Ureter (tissue), 1 donor: ENCODE data around the gene GPM6B. TPM values are rescaled to one million over a fixed set of nuclear protein-coding genes. Genes with fewer than 3 reads are reported as not detected.

Source experiments
- DNase-seq: peaks from one replicate; pipeline ENCODE4 v3.0.0-alpha.2; 2020; ENCODE audit warnings: low spot score
- total RNA-seq: library from RNA; stranded (reverse); gene quantifications from one replicate; pipeline ENCODE4 v1.2.4, GENCODE V29; 2023
- donor health status: DM: yes; HTN: yes; CAD: no.

GPM6B gene, protein sequence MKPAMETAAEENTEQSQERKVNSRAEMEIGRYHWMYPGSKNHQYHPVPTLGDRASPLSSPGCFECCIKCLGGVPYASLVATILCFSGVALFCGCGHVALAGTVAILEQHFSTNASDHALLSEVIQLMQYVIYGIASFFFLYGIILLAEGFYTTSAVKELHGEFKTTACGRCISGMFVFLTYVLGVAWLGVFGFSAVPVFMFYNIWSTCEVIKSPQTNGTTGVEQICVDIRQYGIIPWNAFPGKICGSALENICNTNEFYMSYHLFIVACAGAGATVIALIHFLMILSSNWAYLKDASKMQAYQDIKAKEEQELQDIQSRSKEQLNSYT
- 15.9 TPM for total RNA-seq

DNA sequence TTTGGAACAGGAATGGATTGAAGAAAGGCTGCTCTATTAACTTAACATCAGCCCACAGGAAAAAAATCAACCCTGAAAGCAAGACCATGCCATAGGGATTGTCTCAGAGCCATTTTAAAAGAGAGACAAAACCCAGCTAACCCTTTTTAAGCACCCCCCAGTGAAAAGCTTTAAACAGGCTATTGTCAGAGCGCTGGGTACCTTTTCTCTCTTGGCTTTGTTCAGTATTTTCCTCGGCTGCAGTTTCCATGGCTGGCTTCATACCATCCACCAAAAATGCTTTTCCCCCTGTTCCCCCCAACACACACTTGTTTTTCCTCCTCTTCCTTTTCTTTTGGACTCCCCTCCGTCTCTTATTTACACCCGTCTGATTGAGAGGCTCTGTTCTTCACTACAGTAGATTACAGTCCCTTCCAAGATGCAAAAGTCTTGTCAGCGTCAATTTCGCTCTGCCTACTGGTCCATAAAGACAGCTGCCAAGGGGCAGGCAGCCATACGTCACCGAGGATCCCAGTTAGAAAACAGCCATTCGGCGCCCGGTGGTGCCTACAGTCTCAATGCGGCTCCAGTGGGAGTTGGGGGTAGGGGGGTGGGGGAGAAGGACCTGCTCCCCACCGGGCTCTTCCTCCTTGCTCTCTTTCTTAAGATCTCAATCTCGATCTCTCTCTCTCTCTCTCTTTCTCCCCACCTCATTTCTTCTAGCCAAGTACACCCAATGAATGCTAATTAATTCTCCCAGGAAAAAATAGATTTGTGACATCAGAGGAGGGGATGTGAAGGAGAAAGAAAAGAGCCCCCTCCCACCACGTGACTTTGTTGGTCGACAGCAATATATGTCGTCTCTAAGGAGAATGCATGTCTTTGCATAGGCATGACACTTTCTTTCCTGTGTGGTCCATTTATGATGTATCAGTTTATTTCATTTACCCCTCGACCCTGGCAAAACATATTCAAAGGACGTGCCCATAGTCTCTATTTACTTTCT is at the start of gene GPM6B:
GPM6B (minus strand) TSS at position 451 of the 985 bp plus-strand sequence; CDS start at position 262, 189 bp downstream.
- DNase-seq: no peak

DNA sequence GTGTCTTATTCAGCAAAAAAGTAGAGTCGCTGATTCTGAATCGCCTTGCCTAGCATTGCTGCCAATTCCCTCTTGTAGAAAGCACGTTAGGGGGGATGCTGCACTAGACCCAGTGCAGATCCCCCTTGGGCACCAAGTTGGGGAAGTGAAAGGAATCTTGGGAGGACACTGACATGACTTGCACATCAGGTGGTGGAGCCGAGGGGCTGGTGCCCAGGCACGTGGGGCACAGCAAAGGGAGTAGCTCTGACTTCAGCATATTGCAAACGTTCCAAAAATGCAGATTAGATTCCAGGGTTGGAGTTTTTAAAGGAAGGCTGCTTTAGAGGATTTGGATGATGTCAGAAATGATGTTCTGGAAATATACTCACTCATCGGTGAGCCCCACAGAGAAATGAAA is 47.4 kb upstream of the GPM6B start:
- no peak for DNase-seq

GRCh38 chrX:13863324-13863723 is 46.4 kb upstream of the GPM6B start:
- DNase-seq: no peak

- DNase-seq: no peak
These were observed 42.8 kb upstream of the GPM6B start for GRCh38 chrX:13859724-13860123.

GRCh38 chrX:13857804-13858203 is 40.9 kb upstream of the GPM6B start:
- DNase-seq: no peak

DNA sequence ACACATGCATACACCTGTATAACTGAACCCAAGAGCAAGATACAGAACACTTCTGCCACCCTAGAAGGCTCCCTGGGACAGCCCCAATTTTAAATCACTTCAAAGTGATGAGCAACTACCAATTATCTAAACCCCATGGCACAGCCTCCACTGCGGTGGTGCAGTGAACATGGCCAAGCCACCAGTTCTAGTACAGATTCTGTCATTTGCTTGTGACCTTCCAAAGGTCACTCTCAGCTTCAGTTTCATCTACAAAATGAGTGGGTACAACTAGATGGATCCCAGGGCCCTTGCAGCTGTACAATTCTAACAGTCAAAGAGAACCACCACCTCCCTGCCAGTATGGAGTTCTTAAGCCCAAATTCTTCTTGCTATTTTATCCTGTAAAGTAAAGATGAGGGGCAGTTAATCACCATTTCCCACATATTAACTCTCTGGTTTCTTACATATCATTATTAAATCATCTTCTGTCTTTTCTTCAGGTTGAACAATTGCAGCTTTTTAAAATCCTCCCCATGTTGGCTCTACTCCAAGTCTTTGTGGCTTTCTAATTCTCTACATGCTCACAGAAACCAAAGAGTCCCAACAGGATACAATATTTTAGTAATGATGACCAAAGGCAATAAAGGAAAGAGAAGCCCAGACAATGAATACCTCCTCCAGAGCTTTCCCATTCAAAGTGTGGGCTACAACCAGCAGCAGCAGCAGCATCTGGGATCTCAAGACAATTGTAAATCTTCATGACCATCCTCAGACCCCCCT is 39.0 kb upstream of the GPM6B start:
- no peak for DNase-seq

DNA sequence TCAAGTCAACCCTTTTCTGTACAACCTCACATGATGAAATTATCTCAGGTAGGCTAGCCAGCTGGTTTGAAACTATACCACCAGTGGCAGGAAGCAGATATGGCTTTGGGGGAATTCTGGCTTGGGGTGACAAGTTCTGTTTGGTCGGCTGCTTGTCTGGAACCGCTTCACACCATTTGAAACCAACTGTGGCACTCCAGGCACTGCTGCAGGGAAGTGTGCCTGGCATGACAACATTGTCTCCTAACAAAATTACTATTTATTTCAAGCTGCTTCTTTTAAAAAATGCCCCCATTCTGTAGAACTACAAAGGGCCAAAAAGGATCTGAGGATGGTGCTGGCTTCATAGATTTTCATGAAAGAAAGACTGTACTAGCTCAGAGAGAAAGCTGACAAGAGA is 37.1 kb upstream of the GPM6B start:
- DNase-seq: no peak

GRCh38 chrX:13852001-13852695 is 35.3 kb upstream of the GPM6B start:
- no peak for DNase-seq

GRCh38 chrX:13845721-13846378 is 29.0 kb upstream of the GPM6B start:
- DNase-seq: no peak

- no peak for DNase-seq
These were observed 26.3 kb upstream of the GPM6B start for GRCh38 chrX:13843150-13843721.

- no peak for DNase-seq
These were observed 23.2 kb upstream of the GPM6B start for GRCh38 chrX:13840121-13840520.

DNA sequence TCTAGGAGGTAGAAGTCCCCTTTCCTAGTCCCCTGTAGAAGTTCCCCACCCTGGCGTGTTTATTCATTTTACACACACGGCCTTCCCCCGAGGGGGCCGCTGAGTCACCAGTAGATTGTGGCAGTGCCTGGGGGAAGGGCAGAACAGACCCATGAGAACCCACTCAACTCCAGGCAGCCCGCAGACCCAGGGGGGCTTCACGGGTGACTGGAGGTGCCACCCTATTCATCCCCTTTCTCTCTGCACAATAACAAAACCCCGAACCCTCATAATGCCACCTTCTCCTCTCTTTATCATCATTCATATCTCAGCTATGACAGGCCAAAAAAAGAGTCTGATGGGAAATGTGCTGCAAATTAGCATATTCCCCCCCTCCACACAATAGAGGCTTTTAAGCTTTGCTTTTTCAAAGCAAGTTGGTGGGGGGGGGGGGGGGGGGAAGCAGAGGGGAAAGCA is 20.4 kb upstream of the GPM6B start:
- no peak for DNase-seq

DNA sequence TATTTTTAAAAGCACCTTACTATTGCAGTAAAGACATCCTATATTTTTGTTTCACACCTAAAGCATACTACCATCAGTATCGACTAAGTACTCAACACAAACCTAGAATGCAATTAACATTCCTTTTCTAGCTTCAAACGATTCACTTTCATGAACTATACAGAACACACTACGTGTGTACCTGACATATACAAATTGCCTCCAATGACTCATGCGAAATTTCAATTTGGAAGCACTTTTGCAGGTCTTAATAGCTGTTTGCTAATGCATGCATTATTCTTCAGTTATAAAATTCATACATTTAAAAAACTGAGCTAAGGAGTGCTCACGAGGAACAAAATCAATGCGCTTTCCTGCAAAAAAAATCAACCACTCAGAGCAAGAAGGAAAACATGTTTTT is 19.7 kb upstream of the GPM6B start:
- no peak for DNase-seq

- DNase-seq: no peak
These were observed 18.9 kb upstream of the GPM6B start for GRCh38 chrX:13835825-13836224.

GRCh38 chrX:13834355-13834754 is 17.5 kb upstream of the GPM6B start:
- no peak for DNase-seq

GRCh38 chrX:13829983-13830382 is 13.1 kb upstream of the GPM6B start:
- no peak for DNase-seq

DNA sequence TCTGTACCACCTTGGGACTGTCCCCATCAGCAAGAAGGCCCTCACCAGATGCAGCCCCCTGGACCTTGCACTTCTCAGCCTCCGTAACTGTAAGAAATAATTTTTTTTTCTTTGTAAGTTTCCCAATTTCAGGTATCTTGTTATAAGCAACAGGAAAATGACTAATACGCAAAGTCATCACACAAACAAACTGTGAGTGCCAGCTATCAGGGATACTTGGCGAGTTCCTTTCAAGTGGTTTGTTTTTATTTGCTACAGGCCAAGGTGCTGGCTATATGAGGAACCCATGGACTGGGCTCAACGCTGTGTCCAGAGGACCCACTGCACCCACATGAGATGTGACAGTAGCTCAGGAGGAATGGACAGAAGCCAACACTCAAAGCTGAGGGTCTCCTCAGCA is 11.5 kb upstream of the GPM6B start:
- DNase-seq: no peak

- DNase-seq: no peak
These were observed 10.6 kb upstream of the GPM6B start for GRCh38 chrX:13827298-13828090.

- DNase-seq: no peak
These were observed 9.9 kb upstream of the GPM6B start for GRCh38 chrX:13826770-13827169.
